Sigmoid colon (tissue), 7 donors: ENCODE measurements around the gene LASP1. TPM values are rescaled to one million over a fixed set of nuclear protein-coding genes. Genes with fewer than 3 reads are reported as not detected.
A peak's percentile ranks its signal among the peaks of the same experiment; 100 is the strongest.

ENCODE experiments used
- DNase-seq: peaks from one replicate; pipeline ENCODE4 v3.0.0-alpha.2; 2019
- H3K27ac ChIP-seq, 4 donors: fragments of 200-600 bp; sonication (generic); one replicate each; pipeline ENCODE4 v1.5.1; 2016 to 2019; ENCODE audit warnings: mild to moderate bottlenecking in 1 of 4
- H3K27me3 ChIP-seq, 3 donors: fragments of 200-600 bp; sonication (generic); one replicate each; pipeline ENCODE4 v1.5.1; 2019; ENCODE audit warnings: mild to moderate bottlenecking in 1 of 3
- H3K36me3 ChIP-seq, 4 donors: fragments of 200-600 bp; sonication (generic); one replicate each; pipeline ENCODE4 v1.5.1; 2016 to 2019
- H3K4me1 ChIP-seq, 4 donors: fragments of 200-600 bp; sonication (generic); one replicate each; pipeline ENCODE4 v1.5.1; 2017 to 2019
- H3K4me3 ChIP-seq, 4 donors: fragments of 200-600 bp; sonication (generic); one replicate each; pipeline ENCODE4 v1.5.1; 2017 to 2019; ENCODE audit warnings: mild to moderate bottlenecking in 2 of 4, moderate library complexity in 1 of 4
- H3K9me3 ChIP-seq, 4 donors: fragments of 200-600 bp in 3 of 4; sonication (generic) in 3 of 4; one replicate each; pipeline versions ENCODE4 v1.5.1 to v1.6.1; 2013 to 2019
- CTCF ChIP-seq, 4 experiments: fragments of 450-650 bp in 3 of 4; fragments of 200-600 bp in 1 of 4; IDR thresholded peaks; one replicate each; pipeline ENCODE4 v1.5.1; 2016 to 2019; ENCODE audit warnings: antibody characterized with exemption in 4 of 4, mild to moderate bottlenecking in 3 of 4, moderate library complexity in 2 of 4
- EP300 ChIP-seq, 4 donors: sonication (generic); formaldehyde crosslinking; IDR thresholded peaks; one replicate each; pipeline ENCODE4 v1.6.1; 2017; ENCODE audit warnings: antibody characterized with exemption in 4 of 4
- POLR2A ChIP-seq, 2 donors: fragments of 450-650 bp; IDR thresholded peaks; one replicate each; pipeline ENCODE4 v1.6.1; 2016; ENCODE audit warnings: antibody characterized with exemption in 2 of 2, mild to moderate bottlenecking in 2 of 2, moderate library complexity in 2 of 2
- POLR2AphosphoS5 ChIP-seq, 4 donors: sonication (generic); formaldehyde crosslinking; IDR thresholded peaks; one replicate each; pipeline ENCODE4 v1.6.1; 2017; ENCODE audit warnings: antibody characterized with exemption in 4 of 4
- WGBS, 2 donors: extraction: QIAGEN DNeasy Blood & Tissue Kit; methylation state at CpG; one replicate each; pipeline ENCODE4 v1.1.7; 2013; 5-methylcytosine and 5-hydroxymethylcytosine counted together
- intact Hi-C: fragments of 100-400 bp; cut with DNase I; formaldehyde crosslinking; loops from one replicate; pipeline ENCODE4 v1.15.1; 2023
- polyA plus RNA-seq, 3 donors: library from polyadenylated mRNA; stranded (reverse); fragments of 200-250 nt; gene quantifications; one replicate each; pipeline ENCODE4 v1.2.3, GENCODE V29; 2013
- total RNA-seq, 4 donors: library from RNA; depleted of rRNA; stranded (reverse); fragments of >200 nt; gene quantifications; one replicate each; pipeline ENCODE4 v1.1.0, GENCODE V29; 2016
- donor health status: healthy with polysubstance abuse.
- donor health status: Bipolar disorder and iron deficiency.
- donor health status: healthy.

Gene LASP1
- total and polyA plus RNA-seq, 7 donors, result 27.6 to 205 (median 64.8) TPM

GRCh38 chr17:38958756-38959155, 88.9 kb downstream of the LASP1 start:
- no peaks in the 10 kb centered on the region for H3K27me3 ChIP-seq
- H3K9me3 ChIP-seq, result no peaks in the 10 kb centered on the region
- H3K4me1 ChIP-seq, result peaks cover 0 to 11% (median 0%) of the 10 kb centered on the region in 4 donors
- DNase-seq, result no peak
- peak overlapping the region in 1 of 4 donors; percentile 70 for H3K27ac ChIP-seq
- TF ChIP-seq POLR2A (IDR thresholded peaks at IDR 0.05) (no peak), POLR2AphosphoS5 (IDR thresholded peaks at IDR 0.05) (no peak), CTCF (IDR thresholded peaks at IDR 0.05) (no peak), EP300 (IDR thresholded peaks at IDR 0.05) (no peak)
- H3K4me3 ChIP-seq, result no peak overlapping the region
- H3K36me3 ChIP-seq, result no peaks in the 10 kb centered on the region
- intact Hi-C loops, result no loop called here

GRCh38 chr17:38959508-38959907, 89.7 kb downstream of the LASP1 start:
- TF ChIP-seq EP300 (IDR thresholded peaks at IDR 0.05) (no peak), POLR2AphosphoS5 (IDR thresholded peaks at IDR 0.05) (no peak)
- WGBS, 2 donors, result 84 to 89% methylated on average over 3 of the region's 3 CpGs
- Histone ChIP-seq H3K36me3 (no peaks in the 10 kb centered on the region), H3K27me3 (no peaks in the 10 kb centered on the region), H3K4me3 (no peak overlapping the region), H3K4me1 (peaks cover 0 to 11% (median 0%) of the 10 kb centered on the region in 4 donors), H3K9me3 (no peaks in the 10 kb centered on the region), H3K27ac (peak overlapping the region in 1 of 4 donors; percentile 70)
- no peak for DNase-seq
- intact Hi-C loops, result no loop called here

- WGBS, 2 donors, result 60 to 91% methylated on average over 5 of the region's 5 CpGs
- TF ChIP-seq POLR2A (IDR thresholded peaks at IDR 0.05), result no peak
- Histone ChIP-seq H3K9me3 (no peaks in the 10 kb centered on the region), H3K4me3 (no peak overlapping the region), H3K36me3 (no peaks in the 10 kb centered on the region), H3K27ac (no peak overlapping the region), H3K4me1 (peaks cover 0 to 11% (median 0%) of the 10 kb centered on the region in 4 donors), H3K27me3 (no peaks in the 10 kb centered on the region)
- intact Hi-C loops, result no loop called here
- no peak for DNase-seq
Measured at GRCh38 chr17:38960402-38960801, 90.5 kb downstream of the LASP1 start.

- intact Hi-C loops, result no loop called here
- TF ChIP-seq EP300 (IDR thresholded peaks at IDR 0.05), result no peak
- no peak for TF ChIP-seq CTCF (IDR thresholded peaks at IDR 0.05)
- no peak for TF ChIP-seq POLR2AphosphoS5 (IDR thresholded peaks at IDR 0.05)
- Histone ChIP-seq H3K27me3 (no peaks in the 10 kb centered on the region), H3K4me1 (peaks cover 0 to 11% (median 0%) of the 10 kb centered on the region in 4 donors), H3K27ac (no peak overlapping the region), H3K36me3 (no peaks in the 10 kb centered on the region), H3K4me3 (no peak overlapping the region), H3K9me3 (no peaks in the 10 kb centered on the region)
- DNase-seq, result no peak
- WGBS, 2 donors, result 72 to 76% methylated on average over 4 of the region's 4 CpGs
Measured at GRCh38 chr17:38961413-38961812, 91.6 kb downstream of the LASP1 start.

GRCh38 chr17:38967290-38967738, 97.5 kb downstream of the LASP1 start, which contains the start of gene FBXO47:
Gene FBXO47, minus strand, starts transcription at chr17:38967403. Its CDS starts 4,378 bp downstream, at chr17:38963025.
- Histone ChIP-seq H3K27ac (peak within 1 kb of the TSS; percentile 62 to 69 (median 68)), H3K9me3 (no peaks in the 10 kb centered on the region), H3K4me3 (peak within 1 kb of the TSS in 3 of 4 donors; percentile 17 to 39 (median 34)), H3K36me3 (no peaks in the 10 kb centered on the region), H3K27me3 (no peaks in the 10 kb centered on the region), H3K4me1 (peaks cover 0 to 5% (median 4%) of the 10 kb centered on the region in 4 donors)
- intact Hi-C loops, result loop anchor here (5.0 kb wide), 1 partner anchor 95 kb away; the partner anchor contains the start of gene LASP1
- WGBS, 2 donors, result 7 to 17% methylated on average over 21 of the region's 21 CpGs
- TF ChIP-seq POLR2A (IDR thresholded peaks at IDR 0.05), result peak; percentile 14 to 24
- peak in 1 of 4 experiments; percentile 10 for TF ChIP-seq CTCF (IDR thresholded peaks at IDR 0.05)
- TF ChIP-seq POLR2AphosphoS5 (IDR thresholded peaks at IDR 0.05), result peak; percentile 56 to 73 (median 62)
- no peak for TF ChIP-seq EP300 (IDR thresholded peaks at IDR 0.05)
- DNase-seq, result peak; percentile 97

- Histone ChIP-seq H3K36me3 (no peaks in the 10 kb centered on the region), H3K27me3 (no peaks in the 10 kb centered on the region), H3K4me1 (peaks cover 0 to 5% (median 4%) of the 10 kb centered on the region in 4 donors), H3K9me3 (no peaks in the 10 kb centered on the region), H3K4me3 (no peak overlapping the region), H3K27ac (no peak overlapping the region)
- no peak for DNase-seq
- intact Hi-C loops, result loop anchor here (5.0 kb wide), 1 partner anchor 97 kb away; the partner anchor contains the start of gene LASP1
- no peak for TF ChIP-seq EP300 (IDR thresholded peaks at IDR 0.05)
- TF ChIP-seq POLR2A (IDR thresholded peaks at IDR 0.05), result no peak
- TF ChIP-seq CTCF (IDR thresholded peaks at IDR 0.05), result no peak
- no peak for TF ChIP-seq POLR2AphosphoS5 (IDR thresholded peaks at IDR 0.05)
- 81% methylated on average over 4 of the region's 4 CpGs for WGBS, 2 donors
Measured at GRCh38 chr17:38969281-38969680, 99.4 kb downstream of the LASP1 start.
